Stimulated activated effector memory CD8-positive, alpha-beta T cell treated with anti-CD3 and anti-CD28 coated beads, Interleukin-12 subunit alpha, Interleukin-12 subunit beta, amount 100 ng/mL, for 72 hours (primary cell): ENCODE results near the gene TNRC18.
"Not testable (repeated sequence)": the region's sequence is repeated elsewhere in the genome, so short reads cannot be mapped to it uniquely, and the experiment has no call there.

Source experiments
- ATAC-seq: fragments of 150-1000 bp; cut with Tn5 transposase; 2 replicates; pipeline ENCODE4 v1.10.0; 2021
- DNase-seq, 2 donors: peaks; one replicate each; pipeline ENCODE4 v3.0.0; 2021 to 2022; ENCODE audit warnings: low spot score in 2 of 2
- H3K27ac Mint-ChIP-seq: one replicate; pipeline ENCODE4 v1.8.0; 2022; ENCODE audit warnings: mild to moderate bottlenecking, mixed read lengths
- H3K36me3 Mint-ChIP-seq: one replicate; pipeline ENCODE4 v1.8.0; 2022; ENCODE audit warnings: mild to moderate bottlenecking, mixed read lengths
- H3K4me1 Mint-ChIP-seq: one replicate; pipeline ENCODE4 v1.8.0; 2022; ENCODE audit warnings: mixed read lengths
- H3K4me3 Mint-ChIP-seq: one replicate; pipeline ENCODE4 v1.8.0; 2022; ENCODE audit warnings: mild to moderate bottlenecking, mixed read lengths
- H3K9me3 Mint-ChIP-seq: one replicate; pipeline ENCODE4 v1.8.0; 2022; ENCODE audit warnings: mixed read lengths

TNRC18 gene

DNA sequence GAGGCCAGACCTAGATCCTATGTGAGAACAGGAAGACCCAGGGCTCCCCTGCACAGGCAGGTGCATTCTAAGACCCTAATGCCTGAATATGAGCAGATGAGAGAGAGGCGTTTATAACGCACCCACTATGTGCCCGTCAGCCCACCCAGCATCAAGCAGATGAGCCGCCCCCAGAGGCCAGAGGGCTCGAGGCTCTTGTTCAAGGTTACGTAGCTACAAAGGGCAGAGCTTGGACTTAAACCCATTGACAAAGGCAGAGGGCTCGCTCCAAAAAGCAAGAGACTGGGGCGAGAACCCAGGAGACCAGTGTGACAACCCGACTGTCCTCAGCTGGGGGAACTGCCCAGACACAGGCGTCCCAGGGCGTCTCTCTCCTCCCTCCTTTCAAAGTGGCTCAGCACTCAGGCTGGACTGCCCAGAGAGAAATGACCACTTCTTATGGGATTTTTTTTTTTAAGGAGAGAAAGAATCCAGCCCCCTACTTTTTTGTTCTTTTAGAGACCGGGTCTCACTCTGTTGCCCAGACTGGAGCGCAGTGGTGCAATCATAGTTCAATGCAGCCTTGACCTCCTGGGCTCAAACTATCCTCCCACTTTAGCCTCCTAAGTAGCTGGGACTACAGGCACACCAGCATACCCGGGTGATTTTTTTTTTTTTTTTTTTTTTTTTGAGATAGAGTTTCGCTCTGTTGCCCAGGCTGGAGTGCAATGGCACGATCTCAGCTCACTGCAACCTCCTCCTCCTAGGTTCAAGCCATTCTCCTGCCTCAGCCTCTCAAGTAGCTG is 40.1 kb downstream of the TNRC18 start:
- ATAC-seq (no peak), DNase-seq (no peak)
- no peak overlapping the region for H3K4me3 Mint-ChIP-seq
- no peaks in the 10 kb centered on the region for H3K9me3 Mint-ChIP-seq
- peak overlapping the region; percentile 30 for H3K27ac Mint-ChIP-seq
- peaks cover 65% of the 10 kb centered on the region for H3K36me3 Mint-ChIP-seq
- peaks cover 34% of the 10 kb centered on the region for H3K4me1 Mint-ChIP-seq

DNA sequence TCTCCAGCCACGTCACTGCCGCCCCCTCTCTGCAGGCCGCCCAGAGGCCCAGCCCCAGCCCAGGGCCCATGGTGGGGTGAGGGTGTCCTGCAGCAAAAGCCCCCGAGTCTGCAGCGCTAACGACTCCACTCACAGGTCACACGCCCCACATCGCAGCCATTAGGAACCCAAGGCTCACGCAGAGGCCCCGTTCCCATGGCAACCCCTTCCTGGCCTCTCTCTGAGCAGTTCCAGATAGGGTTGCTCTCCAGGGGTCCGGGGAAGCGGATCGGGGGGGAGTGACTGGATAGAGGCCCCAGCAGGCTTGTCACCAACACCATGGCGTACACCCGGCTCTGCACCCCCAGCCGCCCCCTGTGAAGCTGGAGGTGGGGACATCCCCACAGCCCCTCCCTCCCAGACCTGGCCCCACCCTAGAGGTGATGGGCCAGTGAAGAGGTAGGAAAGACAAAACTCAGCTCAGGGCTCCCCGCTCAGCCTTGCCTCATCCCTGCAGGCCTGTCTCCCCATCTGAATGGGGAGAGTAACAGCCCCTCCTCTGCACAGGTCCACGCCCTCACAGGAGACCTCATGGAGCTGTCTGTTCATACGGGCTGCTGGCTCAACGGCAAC is 41.2 kb downstream of the TNRC18 start:
- no peak overlapping the region for H3K4me3 Mint-ChIP-seq
- no peak for DNase-seq
- H3K27ac Mint-ChIP-seq: peak overlapping the region; percentile 30
- peak; percentile 20 for ATAC-seq
- peaks cover 33% of the 10 kb centered on the region for H3K4me1 Mint-ChIP-seq
- peaks cover 61% of the 10 kb centered on the region for H3K36me3 Mint-ChIP-seq
- H3K9me3 Mint-ChIP-seq: no peaks in the 10 kb centered on the region

DNA sequence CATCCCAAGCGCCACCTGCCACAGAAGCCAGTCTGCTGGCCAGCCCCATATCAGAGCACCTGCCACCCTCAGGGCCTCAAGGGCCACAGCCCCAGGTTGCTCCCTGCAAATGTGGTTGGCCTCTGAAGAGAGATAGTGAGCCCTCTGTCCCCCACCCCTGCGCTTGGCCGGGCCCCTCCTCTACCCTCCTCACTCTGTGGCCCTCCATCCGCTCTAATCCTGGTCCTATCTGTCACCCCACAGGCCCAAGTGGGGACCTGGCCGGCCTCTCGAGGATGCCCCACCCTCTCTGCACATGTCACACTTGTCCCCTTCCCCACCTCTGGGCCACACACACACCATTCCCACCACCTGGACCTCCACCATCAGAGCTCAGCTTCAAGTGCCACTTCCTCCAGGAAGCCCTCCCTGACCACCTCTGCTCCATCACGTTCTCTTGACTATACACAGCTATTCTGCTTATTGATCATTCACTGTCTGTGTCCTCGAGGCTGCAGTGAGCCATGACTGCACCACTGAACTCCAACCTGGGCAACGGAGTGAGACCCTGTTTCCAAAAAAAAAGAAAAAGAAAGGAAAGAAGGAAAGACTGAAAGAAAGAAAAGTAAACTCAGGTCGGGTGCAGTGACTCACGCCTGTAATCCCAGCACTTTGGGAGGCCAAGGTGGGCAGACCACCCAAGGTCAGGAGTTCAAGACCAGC is 42.4 kb downstream of the TNRC18 start:
- DNase-seq (no peak), ATAC-seq (no peak)
- Mint-ChIP-seq H3K36me3 (peaks cover 50% of the 10 kb centered on the region), H3K27ac (peak overlapping the region; percentile 71), H3K4me1 (peaks cover 28% of the 10 kb centered on the region), H3K9me3 (no peaks in the 10 kb centered on the region), H3K4me3 (no peak overlapping the region)

DNA sequence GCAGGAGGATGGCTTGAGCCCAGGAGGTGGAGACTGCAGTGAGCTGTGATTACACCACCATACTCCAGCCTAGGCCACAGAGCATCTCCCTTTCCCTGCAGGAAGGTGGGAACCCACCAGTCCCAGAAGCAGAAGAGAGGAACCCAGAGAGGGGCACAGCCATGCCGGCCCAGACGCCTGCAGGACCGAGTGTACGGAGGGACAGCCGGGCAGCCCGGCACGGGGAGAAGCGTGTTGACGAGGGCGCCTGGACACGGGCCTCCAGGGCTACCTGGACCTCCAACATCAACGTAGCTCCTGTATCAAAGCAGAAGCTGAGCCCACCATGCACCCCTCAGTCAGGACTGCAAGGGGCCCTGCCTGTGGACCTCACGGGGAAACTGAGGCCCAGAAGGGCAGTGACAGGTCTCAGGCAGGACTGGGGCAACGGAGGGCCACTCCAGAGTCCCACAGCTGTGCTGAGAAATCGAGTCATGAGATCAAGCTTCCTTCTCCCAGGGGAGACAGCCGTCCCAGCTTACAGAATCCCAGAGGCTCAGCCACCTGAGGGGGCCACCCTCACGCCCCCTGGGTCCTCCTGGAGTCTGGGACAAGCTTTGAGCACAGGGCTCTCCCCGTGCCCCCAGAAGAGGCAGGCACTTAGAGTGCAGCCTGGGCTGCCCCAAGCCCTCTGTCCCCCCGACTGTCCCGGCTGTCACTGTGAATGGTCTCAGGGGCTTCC is 43.1 kb downstream of the TNRC18 start:
- Mint-ChIP-seq H3K9me3 (no peaks in the 10 kb centered on the region), H3K4me3 (no peak overlapping the region), H3K36me3 (peaks cover 48% of the 10 kb centered on the region), H3K27ac (peak overlapping the region; percentile 71), H3K4me1 (peaks cover 35% of the 10 kb centered on the region)
- DNase-seq: no peak
- no peak for ATAC-seq

DNA sequence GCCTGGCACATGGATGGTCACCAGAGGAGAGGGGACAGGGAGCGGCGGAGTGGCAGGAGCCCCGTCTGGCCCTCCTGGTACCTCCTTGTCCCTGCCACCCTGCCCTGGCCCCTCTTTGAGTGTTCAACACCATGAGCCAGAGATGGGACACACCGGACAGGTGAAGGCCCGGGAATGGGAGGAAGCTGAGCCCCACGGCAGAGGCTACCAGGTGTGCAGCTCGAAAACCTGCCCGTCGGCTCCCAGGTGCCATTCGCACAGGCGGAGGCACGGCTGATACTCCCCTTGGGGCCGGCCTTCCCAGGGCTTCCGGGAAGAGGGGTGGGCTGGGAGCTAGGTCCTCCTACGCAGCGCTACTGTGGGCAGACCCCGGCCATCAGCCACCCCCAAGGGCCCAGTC is 44.1 kb downstream of the TNRC18 start:
- Mint-ChIP-seq H3K4me3 (no peak overlapping the region), H3K27ac (peak overlapping the region; percentile 12), H3K9me3 (no peaks in the 10 kb centered on the region), H3K4me1 (peaks cover 36% of the 10 kb centered on the region), H3K36me3 (peaks cover 48% of the 10 kb centered on the region)
- ATAC-seq: no peak
- DNase-seq: no peak

DNA sequence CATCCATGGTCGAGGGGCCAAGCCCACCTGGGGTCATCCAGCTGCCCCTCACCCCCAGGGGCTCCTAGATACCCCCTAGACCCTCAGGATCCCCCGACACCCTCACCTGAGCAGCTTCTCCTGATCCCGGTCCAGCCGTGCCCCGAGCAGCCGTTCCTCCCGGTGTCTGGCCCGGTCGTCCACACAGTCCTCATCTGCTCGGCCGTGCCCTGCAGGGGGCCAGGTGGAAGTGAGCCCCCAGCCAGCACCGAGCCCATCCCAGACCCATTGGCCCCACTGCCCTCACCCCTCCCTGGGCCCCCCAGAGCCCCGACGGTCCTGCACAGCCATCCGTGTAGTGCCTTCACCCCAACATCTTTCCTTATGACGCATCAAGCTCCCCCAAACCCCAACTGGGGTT is 45.8 kb downstream of the TNRC18 start:
- no peaks in the 10 kb centered on the region for H3K9me3 Mint-ChIP-seq
- no peak for DNase-seq
- H3K4me1 Mint-ChIP-seq: peaks cover 25% of the 10 kb centered on the region
- ATAC-seq: no peak
- H3K4me3 Mint-ChIP-seq: no peak overlapping the region
- H3K36me3 Mint-ChIP-seq: peaks cover 46% of the 10 kb centered on the region
- H3K27ac Mint-ChIP-seq: peak overlapping the region; percentile 90

DNA sequence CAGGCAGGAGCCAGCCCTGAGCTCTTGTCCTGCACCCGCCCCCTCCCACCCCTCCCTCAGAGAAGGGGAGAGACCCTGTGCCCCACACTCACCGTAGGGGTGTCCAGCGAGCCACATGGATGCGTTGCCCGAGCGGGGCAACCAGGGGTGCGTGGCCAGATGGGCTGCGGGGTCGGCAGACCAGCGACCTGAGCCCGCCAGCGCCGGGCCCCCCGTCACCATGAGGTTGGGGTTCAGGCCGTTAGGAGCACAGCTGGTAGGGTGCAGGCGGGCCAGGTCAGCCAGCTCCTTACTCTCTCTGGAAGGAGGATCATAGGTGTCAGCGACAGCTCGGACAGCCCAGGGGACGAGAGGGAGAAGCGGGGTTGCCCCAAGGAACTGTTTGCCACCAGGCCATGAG is 46.4 kb downstream of the TNRC18 start:
- H3K27ac Mint-ChIP-seq: no peak overlapping the region
- H3K4me3 Mint-ChIP-seq: no peak overlapping the region
- no peak for DNase-seq
- H3K4me1 Mint-ChIP-seq: peaks cover 21% of the 10 kb centered on the region
- ATAC-seq: no peak
- H3K9me3 Mint-ChIP-seq: no peaks in the 10 kb centered on the region
- peaks cover 49% of the 10 kb centered on the region for H3K36me3 Mint-ChIP-seq

DNA sequence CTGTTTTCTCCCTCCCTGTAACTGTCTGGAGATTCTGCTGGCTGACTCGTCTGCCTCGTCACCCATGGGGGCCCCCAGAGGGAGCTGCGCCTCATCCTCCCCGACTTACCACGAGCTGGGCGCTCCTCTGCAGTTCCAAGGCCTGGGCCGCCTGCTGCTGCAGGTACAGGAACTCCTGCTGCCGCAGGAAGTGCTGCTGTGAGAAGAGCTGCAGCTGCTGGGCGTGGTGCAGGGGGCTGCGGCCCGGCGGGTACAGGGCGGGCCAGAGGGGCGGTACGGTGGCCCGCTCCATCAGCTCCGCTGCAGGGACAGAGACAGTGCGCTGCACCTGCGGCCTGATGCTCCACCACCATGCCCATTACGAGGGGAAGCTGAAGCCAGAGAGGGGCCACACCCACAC is 47.7 kb downstream of the TNRC18 start:
- Mint-ChIP-seq H3K9me3 (no peaks in the 10 kb centered on the region), H3K27ac (peak overlapping the region; percentile 50), H3K4me1 (peaks cover 14% of the 10 kb centered on the region), H3K36me3 (peaks cover 56% of the 10 kb centered on the region), H3K4me3 (no peak overlapping the region)
- DNase-seq (no peak), ATAC-seq (peak; percentile 46)

DNA sequence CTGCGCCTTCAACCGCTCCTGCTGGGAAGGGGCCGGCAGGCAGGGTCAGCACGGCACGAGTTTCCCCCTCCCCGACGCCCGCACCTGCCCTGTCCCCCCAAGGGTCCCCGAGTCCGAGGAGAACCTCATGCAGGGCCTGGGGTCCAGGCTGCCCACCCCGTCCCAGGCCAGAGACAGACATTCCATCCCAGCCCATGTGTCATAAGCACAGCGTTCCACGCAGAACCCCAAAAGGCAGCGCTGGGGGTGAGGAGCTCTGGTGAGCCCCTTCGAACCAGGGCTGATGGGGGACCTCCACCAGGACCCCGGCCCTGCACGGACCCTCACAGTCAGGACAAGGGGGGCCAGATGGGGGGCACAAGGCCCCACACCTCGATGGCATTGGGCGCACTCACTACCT is 49.2 kb downstream of the TNRC18 start:
- ATAC-seq (no peak), DNase-seq (no peak)
- peaks cover 12% of the 10 kb centered on the region for H3K4me1 Mint-ChIP-seq
- peaks cover 70% of the 10 kb centered on the region for H3K36me3 Mint-ChIP-seq
- H3K27ac Mint-ChIP-seq: no peak overlapping the region
- no peak overlapping the region for H3K4me3 Mint-ChIP-seq
- no peaks in the 10 kb centered on the region for H3K9me3 Mint-ChIP-seq

DNA sequence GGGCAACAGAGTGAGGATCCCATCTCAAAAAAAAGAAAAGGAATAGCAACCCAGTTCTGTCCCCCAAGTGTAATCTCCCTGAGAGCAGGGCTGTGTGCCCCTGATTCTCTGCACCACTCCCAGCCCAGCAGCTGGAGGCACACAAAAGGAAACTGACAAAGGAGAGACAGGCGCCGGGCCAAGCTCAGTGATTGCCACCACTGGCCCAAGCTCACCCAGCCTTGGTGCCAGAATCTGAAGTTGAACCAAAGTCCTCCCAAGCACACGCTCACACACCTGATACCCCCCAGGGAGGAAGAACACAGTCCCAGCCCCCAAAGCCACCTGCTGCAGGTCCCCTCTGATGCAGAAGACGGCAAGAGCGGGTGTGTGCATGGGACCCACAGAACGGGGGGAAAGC is 50.3 kb downstream of the TNRC18 start:
- ATAC-seq (no peak), DNase-seq (no peak)
- H3K27ac Mint-ChIP-seq: peak overlapping the region; percentile 54
- H3K4me1 Mint-ChIP-seq: peaks cover 17% of the 10 kb centered on the region
- H3K9me3 Mint-ChIP-seq: no peaks in the 10 kb centered on the region
- no peak overlapping the region for H3K4me3 Mint-ChIP-seq
- H3K36me3 Mint-ChIP-seq: peaks cover 76% of the 10 kb centered on the region

DNA sequence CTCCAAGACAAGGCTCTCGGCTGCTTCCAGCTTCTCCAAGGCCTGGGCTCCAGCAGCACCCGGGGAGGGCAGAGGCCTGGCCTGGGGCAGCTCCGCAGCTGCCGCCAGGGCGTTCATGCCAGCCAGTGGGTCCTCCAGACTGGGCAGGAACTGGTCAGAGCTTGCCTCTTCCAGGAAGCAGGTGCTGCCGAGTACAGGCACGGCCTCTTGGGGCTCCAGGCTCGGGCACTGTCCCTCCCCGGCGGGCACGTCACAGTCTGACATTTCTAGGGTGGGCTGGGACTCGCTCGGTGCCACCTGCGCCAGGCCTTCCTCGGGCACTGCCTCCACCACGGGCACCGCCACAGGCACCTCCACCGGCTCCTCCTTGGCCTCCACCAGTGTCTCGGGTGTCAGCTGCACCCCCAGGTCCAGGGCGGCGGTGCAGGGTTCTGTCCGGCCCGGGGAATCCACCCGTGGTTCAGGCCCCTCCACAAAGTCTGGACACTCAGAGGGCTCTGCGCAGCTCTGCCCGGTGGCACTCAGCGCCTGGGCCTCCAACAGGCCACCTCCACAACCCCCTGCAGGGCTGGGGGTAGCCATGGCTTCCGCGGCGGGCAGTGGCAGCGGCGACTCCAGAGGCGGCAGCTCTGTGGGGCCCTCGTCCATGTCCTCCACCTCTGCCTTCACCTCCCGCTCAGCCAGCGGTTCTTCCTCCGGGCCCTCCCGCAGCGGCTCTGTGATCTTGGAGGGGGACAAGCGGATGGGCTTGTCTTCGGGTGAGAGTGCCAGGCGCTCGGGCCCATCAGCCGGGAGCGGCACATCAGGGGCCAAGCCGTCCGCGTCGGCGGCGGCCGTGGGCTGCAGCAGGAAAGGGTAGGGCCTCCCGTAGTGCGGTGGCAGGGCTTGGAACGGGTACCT is 52.9 kb downstream of the TNRC18 start:
- no peaks in the 10 kb centered on the region for H3K9me3 Mint-ChIP-seq
- H3K27ac Mint-ChIP-seq: no peak overlapping the region
- peaks cover 98% of the 10 kb centered on the region for H3K36me3 Mint-ChIP-seq
- ATAC-seq: no peak
- H3K4me1 Mint-ChIP-seq: peaks cover 23% of the 10 kb centered on the region
- H3K4me3 Mint-ChIP-seq: no peak overlapping the region
- DNase-seq: no peak

DNA sequence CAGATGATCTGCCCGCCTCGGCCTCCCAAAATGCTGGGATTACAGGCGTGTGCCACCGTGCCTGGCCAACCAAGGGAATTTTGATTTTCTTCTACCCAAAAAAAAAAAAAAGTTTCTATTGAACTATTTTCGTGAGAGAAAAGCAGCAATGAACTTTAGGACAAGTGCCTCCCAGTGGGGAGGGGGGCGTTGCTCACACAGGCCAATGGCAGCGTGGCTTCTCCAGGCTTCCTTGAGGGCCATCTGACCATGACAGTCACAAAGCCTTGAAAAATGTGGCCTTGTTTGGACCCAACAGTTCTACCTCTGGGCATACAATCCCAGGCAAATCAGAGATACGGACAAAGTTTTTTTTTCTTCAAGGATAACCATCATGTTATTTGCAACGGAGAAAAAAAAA is 56.0 kb downstream of the TNRC18 start:
- ATAC-seq (no peak), DNase-seq (no peak)
- peaks cover 92% of the 10 kb centered on the region for H3K36me3 Mint-ChIP-seq
- H3K27ac Mint-ChIP-seq: no peak overlapping the region
- H3K4me3 Mint-ChIP-seq: no peak overlapping the region
- H3K9me3 Mint-ChIP-seq: no peaks in the 10 kb centered on the region
- peaks cover 39% of the 10 kb centered on the region for H3K4me1 Mint-ChIP-seq

DNA sequence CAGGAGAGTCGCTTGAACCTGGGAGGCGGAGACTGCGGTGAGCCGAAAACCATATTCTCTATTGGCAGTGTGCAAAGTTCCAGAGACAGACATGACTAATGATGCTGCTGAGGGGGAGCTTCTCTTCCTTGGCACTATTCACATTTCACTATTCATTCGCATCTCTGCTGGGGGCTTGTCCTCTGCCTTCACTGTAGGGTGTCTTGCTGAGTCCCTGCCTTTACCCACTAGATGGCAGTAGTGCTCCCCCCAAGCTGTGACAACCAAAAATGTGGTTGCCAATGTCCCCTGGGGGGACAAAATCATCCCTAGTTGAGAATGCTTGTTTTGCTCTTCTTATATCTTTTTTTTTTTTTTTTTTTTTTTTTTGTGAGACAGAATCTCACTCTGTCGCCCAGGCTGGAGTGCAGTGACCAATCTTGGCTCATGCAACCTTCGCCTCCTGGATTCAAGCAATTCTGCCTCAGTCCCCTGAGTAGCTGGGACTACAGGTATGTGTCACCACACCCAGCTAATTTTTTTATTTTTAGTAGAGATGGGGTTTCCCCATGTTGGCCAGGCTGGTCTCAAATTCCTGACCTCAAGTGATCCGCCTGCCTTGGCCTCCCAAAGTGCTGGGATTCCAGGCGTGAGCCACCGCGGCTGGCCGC is 57.5 kb downstream of the TNRC18 start:
- not testable (repeated sequence) for H3K27ac Mint-ChIP-seq, H3K9me3 Mint-ChIP-seq, H3K4me3 Mint-ChIP-seq
- Mint-ChIP-seq H3K36me3 (peaks cover 92% of the 10 kb centered on the region), H3K4me1 (peaks cover 39% of the 10 kb centered on the region)
- DNase-seq: peak; percentile 41 to 74
- ATAC-seq: peak; percentile 81

DNA sequence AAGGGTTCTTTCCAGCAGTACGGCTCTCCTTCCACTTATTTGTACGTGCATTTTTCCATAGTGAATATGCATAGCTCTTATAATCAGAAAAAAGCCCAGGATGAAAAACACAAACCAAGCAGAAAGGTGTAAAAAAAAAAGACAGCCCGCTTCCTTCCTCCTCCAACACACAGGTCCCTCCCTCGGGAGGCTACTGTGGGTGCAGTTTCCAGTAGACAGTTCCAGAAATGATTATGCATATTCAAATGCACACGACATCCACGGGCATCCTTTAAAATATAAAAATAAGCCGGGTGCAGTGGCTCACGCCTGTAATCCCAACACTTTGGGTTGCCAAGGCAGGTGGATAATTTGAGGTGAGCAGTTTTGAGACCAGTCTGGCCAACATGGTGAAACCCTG is 59.9 kb downstream of the TNRC18 start:
- peak overlapping the region; percentile 25 for H3K4me3 Mint-ChIP-seq
- H3K27ac Mint-ChIP-seq: peak overlapping the region; percentile 78

More for the DNA sequence above, 59.9 kb downstream of the TNRC18 start:
- ATAC-seq (peak; percentile 72), DNase-seq (no peak)
- no peaks in the 10 kb centered on the region for H3K9me3 Mint-ChIP-seq
- H3K36me3 Mint-ChIP-seq: peaks cover 92% of the 10 kb centered on the region
- peaks cover 38% of the 10 kb centered on the region for H3K4me1 Mint-ChIP-seq
